Measurements from ENCODE around the gene TRIM74. TPM values are rescaled to one million over a fixed set of nuclear protein-coding genes. Genes with fewer than 3 reads are reported as not detected.
"Not testable (repeated sequence)": the region's sequence is repeated elsewhere in the genome, so short reads cannot be mapped to it uniquely, and the experiment has no call there.

The TRIM74 gene
- total RNA-seq, 1 donor from 2014 or later, result not detected

DNA sequence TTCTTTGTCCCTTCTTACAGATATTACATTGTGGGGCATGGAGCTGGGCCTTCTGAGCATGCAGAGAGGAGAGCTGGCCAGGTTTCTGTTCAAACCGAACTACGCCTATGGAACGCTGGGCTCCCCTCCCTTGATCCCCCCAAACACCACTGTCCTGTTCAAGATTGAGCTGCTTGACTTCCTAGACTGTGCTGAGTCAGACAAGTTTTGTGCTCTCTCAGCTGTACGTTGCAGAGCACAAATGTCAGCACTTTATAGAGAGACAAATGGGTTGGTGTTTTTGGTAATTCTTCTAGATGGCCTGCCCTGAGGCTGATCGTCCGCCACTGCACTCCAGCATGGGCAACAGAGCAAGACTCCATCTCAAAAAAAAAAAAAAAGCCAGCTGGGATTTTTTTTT lies 2.2 kb upstream of the TRIM74 start:
- DNase-seq; H3K4me3 ChIP-seq; H3K27ac ChIP-seq; ATAC-seq; H3K9me3 ChIP-seq; H3K27me3 ChIP-seq; H3K4me1 ChIP-seq; H3K36me3 ChIP-seq; intact Hi-C loops (cut with DNase I): not testable (repeated sequence)

DNA sequence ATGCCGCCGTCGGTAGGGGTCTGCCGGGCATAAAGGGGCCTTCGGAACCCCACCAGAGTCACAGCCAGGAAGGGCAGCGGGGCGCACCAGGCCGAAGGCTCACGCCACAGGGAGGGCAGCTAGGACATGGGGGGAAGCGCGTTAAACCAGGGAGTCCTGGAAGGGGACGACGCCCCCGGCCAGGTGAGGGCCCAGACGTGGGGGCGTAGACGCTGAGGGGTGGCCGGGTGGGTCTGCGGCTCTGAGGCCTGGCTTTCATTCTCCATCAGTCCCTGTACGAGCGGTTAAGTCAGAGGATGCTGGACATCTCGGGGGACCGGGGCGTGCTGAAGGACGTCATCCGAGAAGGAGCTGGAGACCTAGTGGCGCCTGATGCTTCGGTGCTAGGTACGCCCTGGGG lies 422 bp upstream of the TRIM74 start:
- H3K9me3 ChIP-seq; H3K36me3 ChIP-seq; H3K27ac ChIP-seq; intact Hi-C loops (cut with DNase I); H3K4me1 ChIP-seq; H3K4me3 ChIP-seq; DNase-seq; H3K27me3 ChIP-seq: not testable (repeated sequence)
- ATAC-seq, result peak; percentile 3

GRCh38 chr7:72966892-72967291 lies 2.4 kb downstream of the TRIM74 start:
- H3K27ac ChIP-seq; H3K27me3 ChIP-seq; ATAC-seq; H3K4me1 ChIP-seq; H3K4me3 ChIP-seq; H3K36me3 ChIP-seq; intact Hi-C loops (cut with DNase I); H3K9me3 ChIP-seq: not testable (repeated sequence)
- DNase-seq, result peak; percentile 27

GRCh38 chr7:72965186-72965975 lies 3.9 kb downstream of the TRIM74 start:
- H3K36me3 ChIP-seq; intact Hi-C loops (cut with DNase I); H3K9me3 ChIP-seq; DNase-seq; H3K4me3 ChIP-seq; H3K27me3 ChIP-seq; H3K4me1 ChIP-seq; H3K27ac ChIP-seq: not testable (repeated sequence)
- peak; percentile 22 for ATAC-seq

GRCh38 chr7:72963056-72963455 lies 6.2 kb downstream of the TRIM74 start:
- DNase-seq; H3K27me3 ChIP-seq; H3K4me1 ChIP-seq; H3K36me3 ChIP-seq; H3K4me3 ChIP-seq; H3K9me3 ChIP-seq; H3K27ac ChIP-seq; intact Hi-C loops (cut with DNase I); ATAC-seq: not testable (repeated sequence)

DNA sequence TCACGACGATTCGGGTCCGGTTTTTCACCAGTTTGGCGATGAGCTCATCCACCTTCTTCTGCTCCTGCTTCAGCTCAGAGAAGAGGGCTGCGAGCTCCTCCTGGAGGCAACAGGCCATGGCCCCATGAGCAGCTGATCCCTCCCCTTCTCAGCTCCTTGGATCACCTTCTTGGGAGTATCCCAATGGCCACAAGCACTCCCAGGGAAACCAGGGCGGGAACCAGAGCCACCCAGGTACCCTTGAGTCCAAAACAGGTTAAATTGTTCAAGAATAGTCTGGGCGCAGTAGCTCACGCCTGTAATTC lies 8.0 kb downstream of the TRIM74 start:
- intact Hi-C loops (cut with DNase I); H3K27me3 ChIP-seq; ATAC-seq; H3K4me1 ChIP-seq; DNase-seq; H3K36me3 ChIP-seq; H3K27ac ChIP-seq; H3K9me3 ChIP-seq; H3K4me3 ChIP-seq: not testable (repeated sequence)

DNA sequence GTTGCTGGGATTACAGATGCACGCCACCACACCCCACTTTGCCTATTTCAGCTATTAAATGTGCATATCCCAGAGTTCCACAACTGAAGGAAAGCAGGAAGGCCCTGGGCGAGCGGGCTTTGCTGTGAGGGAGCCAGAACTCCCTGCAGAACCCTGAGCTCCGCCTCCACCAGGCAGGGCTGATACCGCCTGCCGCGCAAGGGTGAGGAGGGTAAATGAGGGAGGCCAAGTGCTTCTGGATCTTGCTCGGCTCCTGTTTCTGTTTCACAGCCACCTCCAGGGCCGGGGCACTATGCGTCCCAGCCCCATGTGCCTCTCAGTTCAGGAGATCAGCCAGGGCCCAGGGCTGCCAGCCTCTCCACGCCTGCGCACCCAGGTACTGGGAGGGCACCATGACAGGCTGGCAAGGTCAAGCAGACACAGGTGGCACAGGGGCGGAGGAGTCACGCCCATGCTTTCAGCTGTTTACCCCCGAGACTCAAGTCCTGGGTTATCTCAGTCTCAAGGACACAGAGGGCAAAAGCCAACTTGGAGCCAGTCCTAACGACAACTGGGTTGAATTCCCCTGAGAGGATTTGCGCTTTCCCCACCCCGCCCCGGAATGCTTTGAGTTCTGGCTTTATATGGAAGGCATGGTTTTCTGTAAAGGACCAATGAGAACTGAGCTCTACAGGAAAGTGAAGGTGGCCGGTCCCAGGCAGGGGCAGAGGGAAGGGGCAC lies 8.5 kb downstream of the TRIM74 start:
- intact Hi-C loops (cut with DNase I), result not testable (repeated sequence)

DNA sequence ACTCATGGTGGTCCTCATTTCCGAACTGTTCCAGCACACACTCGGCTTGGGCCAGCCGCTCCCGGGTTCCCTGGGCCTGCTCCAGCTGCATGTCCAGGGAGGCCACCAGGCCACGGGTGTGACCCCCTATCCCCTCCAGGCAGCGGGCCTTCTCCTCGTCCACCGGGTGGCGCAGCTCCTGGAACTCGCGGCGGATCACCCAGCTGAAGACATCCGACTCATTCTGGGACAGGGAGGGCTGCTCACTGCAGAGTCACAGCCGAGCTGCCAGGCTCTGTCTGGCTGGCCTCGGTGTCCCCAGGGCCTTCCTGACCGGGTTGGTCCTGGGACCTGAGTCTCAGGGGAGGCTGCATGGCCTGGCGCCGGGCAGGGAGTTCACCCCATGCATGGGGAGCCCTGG lies 9.2 kb downstream of the TRIM74 start:
- H3K9me3 ChIP-seq; DNase-seq; ATAC-seq; H3K27ac ChIP-seq; H3K27me3 ChIP-seq; H3K4me3 ChIP-seq; H3K4me1 ChIP-seq; intact Hi-C loops (cut with DNase I); H3K36me3 ChIP-seq: not testable (repeated sequence)

More for the DNA sequence above, 8.5 kb downstream of the TRIM74 start:
- H3K27ac ChIP-seq, H3K4me1 ChIP-seq, H3K9me3 ChIP-seq, H3K36me3 ChIP-seq, H3K4me3 ChIP-seq, H3K27me3 ChIP-seq, DNase-seq: not testable (repeated sequence)
- ATAC-seq, result peak; percentile 90

- intact Hi-C loops (cut with DNase I); H3K27ac ChIP-seq; DNase-seq; H3K36me3 ChIP-seq; H3K9me3 ChIP-seq; H3K27me3 ChIP-seq; H3K4me1 ChIP-seq: not testable (repeated sequence)
- peak overlapping the region; percentile 39 for H3K4me3 ChIP-seq
- peak; percentile 99 for ATAC-seq
Measured at GRCh38 chr7:72954563-72955198, 14.6 kb downstream of the TRIM74 start.

- H3K4me3 ChIP-seq, result peak overlapping the region; percentile 39
- intact Hi-C loops (cut with DNase I); DNase-seq; H3K27ac ChIP-seq; H3K27me3 ChIP-seq; H3K4me1 ChIP-seq; H3K36me3 ChIP-seq; H3K9me3 ChIP-seq: not testable (repeated sequence)
- ATAC-seq, result peak; percentile 59
Measured at GRCh38 chr7:72953901-72954562, 15.2 kb downstream of the TRIM74 start.

DNA sequence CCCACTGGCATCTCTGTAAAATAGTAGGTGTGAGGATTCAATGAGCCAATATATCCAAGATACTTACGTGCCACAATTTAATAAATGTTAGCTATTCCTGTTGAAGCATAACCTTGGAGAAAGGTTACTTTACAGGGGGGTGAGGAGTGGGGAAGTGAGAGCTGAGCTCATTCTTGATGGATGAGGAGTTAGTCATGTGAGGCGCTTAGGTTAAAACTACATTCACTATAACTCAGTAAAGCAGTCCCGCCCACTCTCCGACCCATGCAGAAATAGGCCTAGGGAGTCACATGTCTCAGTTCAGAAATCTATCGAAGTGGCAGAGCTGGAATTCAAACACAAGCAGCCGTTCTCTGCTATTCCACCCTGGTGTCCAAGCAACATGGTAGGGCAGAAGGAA lies 18.8 kb downstream of the TRIM74 start:
- intact Hi-C loops (cut with DNase I); DNase-seq; H3K9me3 ChIP-seq; H3K27ac ChIP-seq; H3K4me3 ChIP-seq; H3K4me1 ChIP-seq; ATAC-seq; H3K27me3 ChIP-seq: not testable (repeated sequence)
- peaks cover 26% of the 10 kb centered on the region for H3K36me3 ChIP-seq

DNA sequence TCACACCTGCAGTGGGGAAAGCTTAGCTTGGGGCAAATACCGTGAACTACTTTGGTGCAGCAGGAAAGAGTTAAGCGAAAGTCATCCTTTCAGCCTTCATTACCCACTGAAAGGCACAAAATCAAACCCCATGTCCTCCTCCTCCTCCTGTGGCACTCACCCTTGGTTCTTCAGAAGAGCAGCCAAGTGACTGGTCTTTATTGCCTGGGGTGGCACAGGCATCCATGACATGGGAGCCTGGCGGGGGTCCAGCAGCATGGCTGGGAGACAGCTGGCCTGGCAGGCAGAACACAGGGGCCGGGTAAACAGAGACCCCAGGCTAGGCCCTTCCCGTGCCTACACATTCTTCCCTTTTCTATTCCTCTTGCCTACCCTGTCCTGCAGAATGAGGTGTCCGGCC lies 19.6 kb downstream of the TRIM74 start:
- DNase-seq; H3K4me3 ChIP-seq; H3K9me3 ChIP-seq; H3K27ac ChIP-seq; intact Hi-C loops (cut with DNase I); ATAC-seq; H3K27me3 ChIP-seq; H3K4me1 ChIP-seq: not testable (repeated sequence)
- peaks cover 26% of the 10 kb centered on the region for H3K36me3 ChIP-seq

- intact Hi-C loops (cut with DNase I); H3K4me3 ChIP-seq; H3K9me3 ChIP-seq; H3K27ac ChIP-seq; DNase-seq; ATAC-seq; H3K4me1 ChIP-seq; H3K27me3 ChIP-seq: not testable (repeated sequence)
- H3K36me3 ChIP-seq, result peaks cover 26% of the 10 kb centered on the region
Measured at GRCh38 chr7:72949276-72949675, 20.0 kb downstream of the TRIM74 start.

GRCh38 chr7:72948714-72949113 lies 20.6 kb downstream of the TRIM74 start:
- intact Hi-C loops (cut with DNase I); H3K9me3 ChIP-seq; DNase-seq; H3K4me3 ChIP-seq; H3K4me1 ChIP-seq; H3K27ac ChIP-seq; H3K27me3 ChIP-seq; ATAC-seq: not testable (repeated sequence)
- peaks cover 26% of the 10 kb centered on the region for H3K36me3 ChIP-seq

Data from upper lobe of right lung (tissue), 1 donor.